Uterus (tissue), 2 donors: ENCODE data around the gene SRCIN1.

ENCODE experiments used
- POLR2A ChIP-seq, 2 donors: fragments of 450-650 bp; IDR thresholded peaks; one replicate each; pipeline ENCODE4 v1.6.1; 2016; ENCODE audit warnings: antibody characterized with exemption in 2 of 2, mild to moderate bottlenecking in 1 of 2, moderate library complexity in 1 of 2
- TF ChIP-seq, protein P1 (sequence below), 4 experiments: fragments of 200-600 bp in 2 of 4; fragments of 450-650 bp in 2 of 4; sonication (generic) in 2 of 4; IDR thresholded peaks; one replicate each; pipeline ENCODE4 v1.5.1; 2016 to 2019; ENCODE audit warnings: antibody characterized with exemption in 4 of 4, mild to moderate bottlenecking in 2 of 4, moderate library complexity in 1 of 4

DNA sequence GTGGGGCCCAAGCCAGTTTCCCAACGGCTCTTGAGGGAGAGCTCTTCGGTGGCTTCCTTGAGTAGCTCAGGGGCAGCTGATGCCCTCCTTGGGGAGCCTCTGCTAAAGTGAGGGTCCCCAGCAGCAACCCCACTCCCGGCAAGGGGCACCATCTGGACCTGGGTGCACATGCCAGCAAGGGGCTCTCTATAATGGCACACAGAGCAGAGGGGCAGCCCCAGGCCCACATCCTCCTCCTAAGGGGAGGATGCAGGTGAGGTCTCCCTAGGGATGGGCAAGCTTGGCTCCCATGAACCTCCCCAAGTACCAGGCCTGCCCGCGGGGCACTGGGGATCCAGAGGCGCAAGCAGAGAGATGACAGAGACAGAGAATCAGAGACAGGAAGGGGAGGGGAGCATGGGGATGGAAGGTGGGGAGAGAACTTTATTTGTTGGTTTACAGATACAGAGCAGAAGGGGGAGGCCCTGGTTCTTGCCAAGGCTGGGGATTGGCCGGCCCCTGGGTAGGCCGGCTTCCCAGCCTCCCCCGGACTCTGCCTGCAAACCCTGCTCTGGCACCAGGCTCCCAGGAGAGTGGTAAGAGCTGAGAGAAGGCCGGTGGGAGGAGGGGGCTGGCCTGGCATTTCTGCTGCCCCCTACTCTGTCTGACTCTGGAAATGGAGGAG lies 61.4 kb downstream of the SRCIN1 start:
- TF ChIP-seq, protein P1, sequence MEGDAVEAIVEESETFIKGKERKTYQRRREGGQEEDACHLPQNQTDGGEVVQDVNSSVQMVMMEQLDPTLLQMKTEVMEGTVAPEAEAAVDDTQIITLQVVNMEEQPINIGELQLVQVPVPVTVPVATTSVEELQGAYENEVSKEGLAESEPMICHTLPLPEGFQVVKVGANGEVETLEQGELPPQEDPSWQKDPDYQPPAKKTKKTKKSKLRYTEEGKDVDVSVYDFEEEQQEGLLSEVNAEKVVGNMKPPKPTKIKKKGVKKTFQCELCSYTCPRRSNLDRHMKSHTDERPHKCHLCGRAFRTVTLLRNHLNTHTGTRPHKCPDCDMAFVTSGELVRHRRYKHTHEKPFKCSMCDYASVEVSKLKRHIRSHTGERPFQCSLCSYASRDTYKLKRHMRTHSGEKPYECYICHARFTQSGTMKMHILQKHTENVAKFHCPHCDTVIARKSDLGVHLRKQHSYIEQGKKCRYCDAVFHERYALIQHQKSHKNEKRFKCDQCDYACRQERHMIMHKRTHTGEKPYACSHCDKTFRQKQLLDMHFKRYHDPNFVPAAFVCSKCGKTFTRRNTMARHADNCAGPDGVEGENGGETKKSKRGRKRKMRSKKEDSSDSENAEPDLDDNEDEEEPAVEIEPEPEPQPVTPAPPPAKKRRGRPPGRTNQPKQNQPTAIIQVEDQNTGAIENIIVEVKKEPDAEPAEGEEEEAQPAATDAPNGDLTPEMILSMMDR (IDR thresholded peaks at IDR 0.05): no peak
- TF ChIP-seq POLR2A (IDR thresholded peaks at IDR 0.05): no peak
